GM18526 (cell line): ENCODE data around the gene PDGFC.

ENCODE experiments used
- POLR2A ChIP-seq: IDR thresholded peaks from 3 replicates; pipeline ENCODE4 v1.6.1; 2011; ENCODE audit not compliant: insufficient read length; ENCODE audit errors: extremely low read depth

PDGFC gene

DNA sequence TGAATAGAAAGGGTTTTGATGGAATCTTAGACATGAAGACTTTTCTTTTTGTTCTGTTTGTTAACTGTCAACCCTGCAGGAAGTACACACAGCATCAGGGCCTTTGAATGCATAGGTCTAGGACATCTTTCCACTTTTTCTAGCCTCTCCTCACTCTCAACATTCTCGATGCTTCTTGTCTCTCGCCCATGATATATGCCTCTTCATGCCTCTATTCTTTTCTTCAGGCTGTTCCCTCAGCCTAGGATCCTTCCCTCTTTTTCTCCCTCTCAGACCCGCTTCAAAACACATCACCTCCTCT is 9.6 kb downstream of the PDGFC start:
- TF ChIP-seq POLR2A, result no peak

DNA sequence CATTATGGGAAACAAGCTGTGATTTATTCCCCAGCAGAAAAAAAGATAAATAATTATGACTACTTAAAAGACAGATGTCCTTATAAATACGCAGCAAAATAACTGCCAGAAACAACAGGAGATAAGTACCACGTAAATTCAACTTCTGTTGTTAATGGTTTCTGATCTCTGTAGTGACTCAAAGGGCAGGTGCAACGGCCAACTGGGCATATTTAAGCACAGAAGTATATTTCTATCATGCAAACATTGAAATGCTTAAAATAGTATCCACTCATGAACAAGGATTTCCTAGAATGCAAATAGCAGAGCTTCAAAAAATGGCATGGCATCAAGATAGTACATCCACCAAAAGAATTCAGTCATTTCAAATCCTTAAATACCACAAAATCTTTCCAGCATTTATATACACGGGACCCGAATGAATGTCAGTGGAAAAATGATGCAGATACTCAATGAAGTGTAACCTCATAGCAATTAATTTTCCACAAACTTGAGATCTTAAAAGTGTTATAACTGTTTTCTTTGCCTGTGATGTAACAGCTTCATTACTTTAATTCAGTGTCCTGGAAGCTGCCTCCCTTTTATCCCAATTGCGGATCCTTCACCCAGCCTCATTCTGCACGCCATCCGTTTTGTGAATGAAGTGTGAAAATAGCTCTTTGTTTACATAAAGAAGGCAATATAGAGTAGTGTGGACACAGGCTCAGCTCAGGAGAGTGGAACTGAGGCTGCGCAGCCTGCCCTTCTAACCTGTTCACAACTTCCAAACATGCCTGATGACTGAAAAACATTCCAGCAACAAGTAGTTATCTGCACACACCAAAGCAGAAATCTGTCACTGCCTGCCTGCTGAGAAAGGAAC is 10.2 kb downstream of the PDGFC start:
- no peak for TF ChIP-seq POLR2A

DNA sequence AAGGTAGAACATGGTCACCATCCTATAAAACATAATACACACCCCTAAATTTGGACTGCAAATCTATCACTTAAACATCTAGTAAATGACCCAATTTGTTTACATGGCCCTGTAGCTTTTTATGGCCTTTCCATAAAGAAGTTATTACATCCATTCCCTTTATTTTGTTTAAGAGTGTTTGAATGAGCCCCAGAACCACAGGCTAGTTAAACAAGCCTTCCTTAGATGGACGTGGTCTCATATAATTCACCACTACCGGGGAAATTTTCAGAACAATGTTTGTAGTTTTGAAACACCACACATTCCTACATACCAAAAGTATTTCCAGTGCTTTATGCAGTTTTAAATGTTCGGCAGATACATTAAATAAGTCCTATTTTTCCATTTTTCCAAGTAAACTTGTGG is 12.3 kb downstream of the PDGFC start:
- TF ChIP-seq POLR2A, result no peak

DNA sequence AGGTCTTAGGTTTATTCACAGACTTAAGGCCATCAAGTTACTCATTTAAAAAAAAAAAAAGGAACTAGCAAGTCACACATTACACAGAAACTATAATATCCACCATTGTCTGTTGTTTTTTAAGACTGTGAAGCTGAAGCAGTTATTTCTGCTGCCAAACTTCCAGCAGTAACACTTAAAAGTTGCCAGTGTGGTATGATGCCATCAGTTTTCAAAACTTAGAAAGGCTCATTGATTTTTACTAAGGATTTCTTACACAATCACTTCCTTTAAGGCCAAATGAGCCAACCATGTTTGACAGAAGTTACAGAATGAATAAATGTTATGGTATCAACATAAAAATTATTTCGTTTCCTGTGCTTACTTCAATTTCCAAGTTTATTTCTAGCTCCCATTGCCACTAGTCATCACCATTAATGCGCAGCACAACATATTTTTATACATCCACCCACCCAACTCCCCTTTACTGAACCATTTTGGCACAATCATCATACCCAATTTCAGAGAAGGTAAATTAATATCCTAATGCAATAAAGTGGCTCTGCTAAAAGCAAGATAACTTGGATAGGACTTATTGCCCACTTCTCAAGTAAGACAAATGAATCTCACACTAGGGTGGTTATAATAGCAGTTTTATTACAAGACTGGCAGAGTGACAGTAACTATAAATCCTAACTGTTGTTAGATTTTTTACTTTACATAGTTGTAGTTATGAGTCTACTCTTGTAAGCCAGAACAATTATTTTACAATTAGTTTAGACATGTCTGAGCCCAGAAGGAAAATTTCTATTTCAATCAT is 13.1 kb downstream of the PDGFC start:
- TF ChIP-seq POLR2A, result no peak

DNA sequence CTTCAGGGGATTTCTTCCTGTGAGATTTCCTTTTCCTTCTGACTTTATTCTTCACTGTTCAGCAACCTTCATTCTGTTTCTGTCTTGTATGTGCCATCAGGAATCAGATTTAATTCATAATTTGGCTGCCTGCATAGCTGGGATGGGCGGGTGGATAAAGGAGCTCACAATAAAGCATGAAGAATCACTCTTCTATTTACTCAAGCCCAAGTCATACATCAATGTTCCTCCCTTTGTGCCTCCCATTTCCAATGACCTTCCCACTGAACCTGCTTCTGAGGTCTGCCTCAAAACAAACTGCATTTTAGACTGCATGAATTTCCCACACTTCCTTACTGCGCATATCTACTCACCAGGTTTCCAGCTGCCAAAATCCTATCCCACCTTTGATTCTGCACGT is 14.0 kb downstream of the PDGFC start:
- TF ChIP-seq POLR2A, result no peak

DNA sequence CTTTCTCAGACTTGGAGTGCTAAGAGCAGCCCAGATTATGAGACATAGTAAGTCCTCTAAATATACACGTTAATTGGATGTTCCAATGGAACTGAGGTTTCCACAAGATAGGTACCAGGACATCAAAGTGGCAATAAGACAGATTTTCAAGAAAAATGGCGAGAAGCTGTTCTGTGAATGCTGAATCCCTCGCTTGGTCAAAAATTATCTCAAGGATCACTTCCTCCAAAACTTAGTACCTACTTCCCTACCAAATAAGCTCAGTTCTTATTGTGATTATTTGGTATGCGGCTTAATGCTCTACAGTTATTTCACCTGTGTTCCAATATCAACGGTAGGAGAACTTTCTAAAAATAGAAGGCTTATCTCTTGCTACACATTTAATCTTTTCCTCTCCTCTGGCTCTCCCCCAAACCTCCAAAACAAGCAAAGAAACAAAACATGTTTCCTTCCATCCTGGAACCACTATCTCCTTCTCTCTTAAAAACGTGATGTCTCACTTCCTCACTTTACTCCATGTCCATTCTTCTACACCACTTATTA is 14.7 kb downstream of the PDGFC start:
- no peak for TF ChIP-seq POLR2A

DNA sequence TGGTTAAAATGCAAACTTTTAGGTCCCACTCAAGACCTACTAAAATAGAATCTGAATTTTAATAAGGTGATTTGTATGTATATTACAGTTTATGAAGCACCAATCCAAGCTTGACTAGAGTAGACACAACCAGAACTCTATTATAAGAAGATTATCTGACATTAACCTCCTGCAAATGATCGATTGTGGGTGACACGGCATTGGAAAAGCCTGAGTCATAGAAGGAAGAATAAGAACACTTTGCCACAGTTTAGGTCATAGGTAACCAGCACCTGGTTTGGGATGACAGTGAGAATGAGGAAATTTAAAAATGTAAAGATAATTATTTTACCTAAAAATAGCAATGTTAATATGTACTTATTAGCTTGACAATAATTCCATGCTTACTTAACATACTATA is 15.2 kb downstream of the PDGFC start:
- TF ChIP-seq POLR2A, result no peak

DNA sequence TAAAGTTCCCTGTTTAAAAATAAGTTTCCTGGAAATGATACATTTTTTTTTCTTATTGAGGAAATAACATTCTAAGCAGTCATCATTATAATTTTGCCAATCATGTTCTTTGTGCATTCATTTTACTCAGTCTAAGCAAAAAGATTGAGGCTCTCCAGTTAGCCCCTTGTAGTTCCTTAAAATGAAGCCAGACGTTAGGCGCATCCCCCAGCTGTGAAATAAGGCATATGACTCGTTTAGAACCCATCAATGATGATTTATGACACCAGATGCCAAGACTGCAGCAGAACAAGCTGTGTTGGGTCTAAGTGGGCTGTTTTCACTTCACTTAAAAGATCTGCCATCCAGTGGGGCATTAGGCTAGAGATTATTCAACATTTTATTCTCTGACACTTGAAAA is 17.0 kb downstream of the PDGFC start:
- TF ChIP-seq POLR2A, result no peak

DNA sequence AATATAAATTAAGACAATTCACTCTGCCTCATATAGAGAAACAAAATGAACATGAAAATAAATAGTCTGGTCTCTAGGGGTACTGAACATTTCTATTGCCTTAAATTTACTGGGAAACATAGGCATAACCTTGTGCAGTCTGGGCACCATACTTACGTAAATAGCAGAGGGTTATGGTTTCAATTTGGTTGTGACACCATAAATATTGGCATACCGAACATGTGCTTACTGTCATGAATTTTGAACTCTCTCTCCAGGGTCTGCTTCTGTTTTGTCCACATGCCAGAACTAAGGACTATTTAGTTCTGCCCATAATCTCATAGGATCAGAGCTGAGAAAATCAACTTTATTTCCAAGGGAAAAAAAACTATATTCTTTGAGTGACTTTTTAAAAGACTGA is 17.6 kb downstream of the PDGFC start:
- no peak for TF ChIP-seq POLR2A

DNA sequence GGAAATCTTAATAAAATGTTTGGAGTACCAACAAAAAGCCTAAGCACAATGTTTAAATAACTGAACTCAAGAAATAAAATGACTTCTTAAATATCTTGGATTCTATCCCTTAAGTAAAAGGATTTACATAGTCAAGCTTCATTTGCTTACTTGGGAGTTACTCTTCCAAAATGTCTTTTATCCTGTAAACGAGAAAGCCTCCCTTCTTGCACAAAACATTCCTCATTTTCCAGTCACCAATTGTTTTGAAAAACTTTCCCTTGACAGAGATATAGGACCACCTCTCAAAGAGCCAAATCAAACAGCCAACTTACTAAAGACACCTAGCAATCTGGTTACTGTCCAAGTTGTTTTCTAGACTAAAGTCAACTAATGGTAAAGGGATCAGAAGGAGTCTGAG is 18.6 kb downstream of the PDGFC start:
- TF ChIP-seq POLR2A, result no peak

DNA sequence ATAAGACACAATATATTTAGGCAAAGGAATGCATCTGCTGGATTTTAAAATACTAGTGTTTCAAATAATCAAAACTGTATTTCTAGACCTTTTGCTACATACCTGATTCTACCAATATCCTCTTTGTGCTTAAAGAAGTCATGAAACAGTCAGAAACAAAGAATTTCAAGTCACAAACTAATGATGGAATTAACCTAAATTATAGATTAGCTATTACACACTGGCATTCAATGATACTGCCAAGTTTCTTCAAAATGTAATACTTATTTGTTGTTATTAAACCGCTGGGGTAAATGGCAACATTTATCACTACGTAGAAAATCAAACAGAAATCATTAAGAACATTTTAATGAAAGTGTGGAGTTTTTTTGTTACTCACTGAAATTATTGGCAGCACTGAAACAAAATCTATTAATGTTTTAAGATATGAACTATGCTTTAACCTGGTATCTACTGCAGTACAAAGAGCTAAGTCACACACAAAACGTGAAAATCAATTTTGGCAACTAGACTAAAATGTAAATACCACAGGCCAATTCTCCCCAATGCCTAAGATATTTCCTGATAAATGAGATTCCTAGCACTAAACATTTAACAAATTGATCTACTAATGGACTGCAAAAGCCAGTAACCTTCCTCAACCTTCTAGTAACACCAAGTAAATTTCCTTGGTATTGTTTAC is 19.4 kb downstream of the PDGFC start:
- TF ChIP-seq POLR2A, result no peak

DNA sequence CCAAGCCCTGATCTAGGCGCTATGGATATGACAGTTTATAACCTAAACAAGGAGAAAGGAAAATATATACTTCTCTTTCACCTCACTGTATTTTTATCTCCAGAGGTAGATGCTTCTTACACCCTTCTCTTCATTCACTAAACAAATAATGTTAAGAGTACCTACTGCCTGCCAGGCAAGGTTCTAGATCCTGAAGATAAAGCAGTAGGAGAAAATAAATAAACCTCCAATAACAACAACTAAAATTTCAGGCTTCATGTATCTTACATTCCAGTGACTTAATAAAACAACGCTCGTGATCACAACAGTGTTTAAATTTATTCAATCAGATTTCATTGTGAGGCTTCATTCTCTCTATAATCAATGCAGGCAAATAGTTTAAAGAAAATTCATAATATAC is 20.7 kb downstream of the PDGFC start:
- TF ChIP-seq POLR2A, result no peak

DNA sequence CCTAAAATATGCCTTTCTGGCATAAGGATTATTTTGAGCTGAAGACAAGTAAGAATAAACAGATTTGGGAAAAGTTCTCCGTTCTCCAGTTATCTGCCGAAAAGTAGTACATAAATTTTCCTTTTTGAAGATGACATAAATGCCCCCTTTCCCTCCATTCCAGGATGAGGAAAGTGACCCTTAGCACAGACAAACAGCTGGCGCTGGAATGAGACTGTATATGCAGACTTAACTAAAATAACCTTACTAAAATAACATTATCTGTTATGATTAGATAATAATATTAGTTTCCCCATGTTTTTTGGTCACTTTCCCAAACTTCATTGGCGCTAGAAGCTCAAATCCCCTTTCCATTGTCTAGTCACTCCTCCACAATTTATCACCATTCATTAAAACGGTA is 21.5 kb downstream of the PDGFC start:
- TF ChIP-seq POLR2A, result no peak

DNA sequence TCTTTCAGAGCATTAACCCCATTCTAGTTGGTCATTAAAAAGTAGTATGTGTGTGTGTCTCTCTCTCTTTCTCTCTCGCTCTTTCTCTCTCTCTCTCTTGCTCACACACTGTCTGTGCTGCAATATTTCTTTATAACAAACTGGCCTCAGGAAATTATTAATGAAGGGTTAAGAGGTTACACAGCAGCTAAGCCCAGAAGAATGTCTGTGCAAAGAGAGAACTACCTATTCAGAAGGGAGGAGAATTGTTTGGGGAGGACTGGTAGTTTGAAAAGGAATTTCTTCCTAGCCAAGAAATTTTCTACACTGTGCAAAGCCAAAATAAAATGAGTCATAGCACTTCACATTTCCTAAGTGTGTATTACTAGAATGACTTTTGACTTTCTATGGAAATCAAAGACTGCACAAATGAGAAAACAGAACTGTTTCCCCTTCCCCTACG is 22.2 kb downstream of the PDGFC start:
- TF ChIP-seq POLR2A, result no peak

DNA sequence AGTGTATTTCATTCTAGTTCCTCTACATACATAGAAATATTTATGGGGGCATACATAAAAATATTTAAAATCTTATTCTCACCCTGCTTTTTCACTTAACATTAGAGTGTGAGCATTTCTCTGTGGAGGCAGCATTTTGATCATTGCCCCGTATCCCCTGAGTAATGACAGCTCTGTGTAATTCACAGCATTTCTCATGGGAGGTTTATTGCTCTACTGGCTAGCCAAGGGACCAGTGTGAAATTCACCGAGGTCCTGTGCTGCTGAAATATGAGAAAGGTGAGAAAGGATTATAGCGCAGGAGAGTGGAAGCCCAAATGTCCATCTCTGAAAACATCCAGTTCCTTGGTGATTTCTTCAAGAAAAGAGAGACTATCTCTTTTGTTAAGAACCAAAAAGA is 22.9 kb downstream of the PDGFC start:
- no peak for TF ChIP-seq POLR2A

DNA sequence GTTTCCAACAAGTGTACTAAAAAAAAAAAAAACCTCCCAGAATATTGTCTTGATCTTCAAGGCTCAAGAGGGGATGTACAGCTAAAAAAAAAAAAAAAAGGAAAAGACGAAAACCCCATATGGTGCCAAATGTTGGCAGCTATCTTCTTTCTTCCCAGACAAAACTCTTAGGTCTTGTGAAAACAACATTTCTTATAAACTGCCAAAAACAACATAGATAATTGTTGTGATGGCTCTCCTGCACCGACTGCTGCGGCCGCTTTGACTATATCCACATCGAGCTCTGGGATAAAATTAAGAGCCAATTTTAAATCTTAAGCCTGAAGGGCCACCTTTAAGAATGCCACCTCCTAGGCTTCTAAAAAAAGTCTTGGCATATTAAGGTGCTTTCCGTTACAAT is 23.5 kb downstream of the PDGFC start:
- no peak for TF ChIP-seq POLR2A
